ENCODE measurements around the gene APCDD1L.
"Not testable (repeated sequence)": the region's sequence is repeated elsewhere in the genome, so short reads cannot be mapped to it uniquely, and the experiment has no call there.

The APCDD1L gene

GRCh38 chr20:58514321-58515232 lies 622 bp downstream of the APCDD1L start:
- 0 out of 2 replicates have a peak, but pooled peaks have one; percentile 10 for TF ChIP-seq POLR2A (IDR thresholded peaks at IDR 0.05; ENCODE audit: low read depth, low read length)
- FAIRE-seq (no peak), DNase-seq (ENCODE audit: insufficient read length, low spot score) (no peak)

- DNase-seq (ENCODE audit: insufficient read length, low spot score) (no peak), FAIRE-seq (no peak)
- no peak for TF ChIP-seq POLR2A (IDR thresholded peaks at IDR 0.05; ENCODE audit: low read depth, low read length)
Measured at GRCh38 chr20:58513580-58514285, 1.5 kb downstream of the APCDD1L start.

GRCh38 chr20:58512808-58513552 lies 2.2 kb downstream of the APCDD1L start:
- no peak for TF ChIP-seq POLR2A (IDR thresholded peaks at IDR 0.05; ENCODE audit: low read depth, low read length)
- FAIRE-seq (no peak), DNase-seq (ENCODE audit: insufficient read length, low spot score) (no peak)

GRCh38 chr20:58511861-58512260 lies 3.3 kb downstream of the APCDD1L start:
- FAIRE-seq (no peak), DNase-seq (ENCODE audit: insufficient read length, low spot score) (no peak)
- TF ChIP-seq POLR2A (IDR thresholded peaks at IDR 0.05; ENCODE audit: low read depth, low read length) = no peak

- FAIRE-seq (no peak), DNase-seq (ENCODE audit: insufficient read length, low spot score) (no peak)
- TF ChIP-seq POLR2A (IDR thresholded peaks at IDR 0.05; ENCODE audit: low read depth, low read length) = no peak
Measured at GRCh38 chr20:58511364-58511763, 3.8 kb downstream of the APCDD1L start.

- DNase-seq (ENCODE audit: insufficient read length, low spot score) (no peak), FAIRE-seq (no peak)
- no peak for TF ChIP-seq POLR2A (IDR thresholded peaks at IDR 0.05; ENCODE audit: low read depth, low read length)
Measured at GRCh38 chr20:58510921-58511320, 4.3 kb downstream of the APCDD1L start.

- DNase-seq (ENCODE audit: insufficient read length, low spot score) = no peak
- no peak for FAIRE-seq
- no peak for TF ChIP-seq POLR2A (IDR thresholded peaks at IDR 0.05; ENCODE audit: low read depth, low read length)
Measured at GRCh38 chr20:58508762-58509395, 6.3 kb downstream of the APCDD1L start.

- not testable (repeated sequence) for DNase-seq (ENCODE audit: insufficient read length, low spot score); FAIRE-seq
Measured at GRCh38 chr20:58506999-58507398, 8.2 kb downstream of the APCDD1L start.

GRCh38 chr20:58504566-58504965 lies 10.6 kb downstream of the APCDD1L start:
- FAIRE-seq (no peak), DNase-seq (ENCODE audit: insufficient read length, low spot score) (no peak)
- no peak for TF ChIP-seq POLR2A (IDR thresholded peaks at IDR 0.05; ENCODE audit: low read depth, low read length)

GRCh38 chr20:58503668-58504067 lies 11.5 kb downstream of the APCDD1L start:
- FAIRE-seq = no peak
- DNase-seq (ENCODE audit: insufficient read length, low spot score) = no peak
- no peak for TF ChIP-seq POLR2A (IDR thresholded peaks at IDR 0.05; ENCODE audit: low read depth, low read length)

- FAIRE-seq (no peak), DNase-seq (ENCODE audit: insufficient read length, low spot score) (no peak)
- no peak for TF ChIP-seq POLR2A (IDR thresholded peaks at IDR 0.05; ENCODE audit: low read depth, low read length)
Measured at GRCh38 chr20:58500256-58500655, 14.9 kb downstream of the APCDD1L start.

GRCh38 chr20:58498470-58499068 lies 16.6 kb downstream of the APCDD1L start:
- DNase-seq (ENCODE audit: insufficient read length, low spot score) (no peak), FAIRE-seq (no peak)
- TF ChIP-seq POLR2A (IDR thresholded peaks at IDR 0.05; ENCODE audit: low read depth, low read length) = no peak

GRCh38 chr20:58497724-58498469 lies 17.3 kb downstream of the APCDD1L start:
- TF ChIP-seq POLR2A (IDR thresholded peaks at IDR 0.05; ENCODE audit: low read depth, low read length) = no peak
- FAIRE-seq (no peak), DNase-seq (ENCODE audit: insufficient read length, low spot score) (no peak)

Measured in H54 (cell line).